RWPE1 (cell line): ENCODE results near the gene ERBB4.

ENCODE experiments used
- CTCF ChIA-PET: fragments of 350-600 bp; sonication (Branson Sonifier 250); formaldehyde crosslinking; extraction: SDS; loops from one replicate; lab custom pipeline; 2021; lab: Yijun Ruan, JAX
- POLR2A ChIA-PET: fragments of 400-600 bp; formaldehyde crosslinking; extraction: SDS; loops from one replicate; lab custom pipeline; 2020; ENCODE audit warnings: antibody characterized with exemption; ENCODE audit not compliant: low non-redundant PET; lab: Yijun Ruan, JAX
- DNase-seq: peaks from one replicate; pipeline ENCODE4 v3.0.0; 2012; ENCODE audit warnings: low spot score
- H3K27ac ChIP-seq: fragments of 450-650 bp; 2 replicates; pipeline ENCODE4 v1.5.1; 2017
- TF ChIP-seq, protein P1 (sequence below): fragments of 450-650 bp; conservative IDR thresholded peaks from 2 replicates; pipeline ENCODE4 v1.5.1; 2017; ENCODE audit warnings: low read depth, mild to moderate bottlenecking

ERBB4 gene

DNA sequence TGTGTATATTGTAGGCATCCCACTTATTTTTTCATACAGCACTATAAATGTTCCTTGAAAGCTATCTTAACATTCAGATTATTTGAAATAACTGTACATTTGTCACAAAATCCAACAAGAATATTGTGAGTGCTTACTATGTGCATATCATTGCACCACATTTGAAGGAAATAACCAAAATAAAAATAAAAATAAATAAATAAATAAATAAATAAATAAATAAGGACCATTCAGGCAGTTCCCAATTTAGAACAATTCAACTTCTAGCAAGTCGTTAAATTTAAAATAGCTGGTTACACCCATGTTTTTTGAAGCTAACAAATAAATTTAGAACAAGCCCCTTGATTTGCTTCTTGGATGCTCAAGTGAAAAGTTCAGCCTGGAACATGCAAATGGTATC, 548.3 kb downstream of the ERBB4 start:
- ChIA-PET CTCF (interaction anchor here (0.5 kb wide), 1 partner anchor 1528 kb away, joined by 3 read pairs; no protein-coding TSS in a partner anchor), POLR2A (no interaction called here)
- TF ChIP-seq, protein P1, sequence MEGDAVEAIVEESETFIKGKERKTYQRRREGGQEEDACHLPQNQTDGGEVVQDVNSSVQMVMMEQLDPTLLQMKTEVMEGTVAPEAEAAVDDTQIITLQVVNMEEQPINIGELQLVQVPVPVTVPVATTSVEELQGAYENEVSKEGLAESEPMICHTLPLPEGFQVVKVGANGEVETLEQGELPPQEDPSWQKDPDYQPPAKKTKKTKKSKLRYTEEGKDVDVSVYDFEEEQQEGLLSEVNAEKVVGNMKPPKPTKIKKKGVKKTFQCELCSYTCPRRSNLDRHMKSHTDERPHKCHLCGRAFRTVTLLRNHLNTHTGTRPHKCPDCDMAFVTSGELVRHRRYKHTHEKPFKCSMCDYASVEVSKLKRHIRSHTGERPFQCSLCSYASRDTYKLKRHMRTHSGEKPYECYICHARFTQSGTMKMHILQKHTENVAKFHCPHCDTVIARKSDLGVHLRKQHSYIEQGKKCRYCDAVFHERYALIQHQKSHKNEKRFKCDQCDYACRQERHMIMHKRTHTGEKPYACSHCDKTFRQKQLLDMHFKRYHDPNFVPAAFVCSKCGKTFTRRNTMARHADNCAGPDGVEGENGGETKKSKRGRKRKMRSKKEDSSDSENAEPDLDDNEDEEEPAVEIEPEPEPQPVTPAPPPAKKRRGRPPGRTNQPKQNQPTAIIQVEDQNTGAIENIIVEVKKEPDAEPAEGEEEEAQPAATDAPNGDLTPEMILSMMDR, result no peak
- DNase-seq, result no peak
- H3K27ac ChIP-seq, result no peak overlapping the region

DNA sequence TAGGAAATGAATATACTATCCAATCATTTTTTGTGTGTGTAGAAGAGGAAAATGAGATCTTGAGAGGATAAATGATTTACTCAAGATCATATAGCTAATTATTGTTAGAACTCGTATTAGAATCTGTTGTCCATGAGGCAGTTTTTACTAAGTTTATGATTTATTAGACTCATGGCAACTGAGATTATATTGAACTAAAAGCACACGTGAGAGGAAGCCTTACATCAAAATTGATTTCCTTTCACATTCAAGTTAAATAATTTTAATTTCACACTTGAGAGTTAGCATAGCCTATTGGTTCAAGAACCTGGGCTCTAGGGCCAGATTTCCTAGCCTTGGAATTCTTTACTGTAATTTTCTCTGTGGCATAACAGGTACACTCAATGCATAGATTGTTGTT, 552.3 kb downstream of the ERBB4 start:
- ChIA-PET CTCF (no interaction called here), POLR2A (no interaction called here)
- TF ChIP-seq, protein P1, result no peak
- H3K27ac ChIP-seq, result no peak overlapping the region
- DNase-seq, result no peak

DNA sequence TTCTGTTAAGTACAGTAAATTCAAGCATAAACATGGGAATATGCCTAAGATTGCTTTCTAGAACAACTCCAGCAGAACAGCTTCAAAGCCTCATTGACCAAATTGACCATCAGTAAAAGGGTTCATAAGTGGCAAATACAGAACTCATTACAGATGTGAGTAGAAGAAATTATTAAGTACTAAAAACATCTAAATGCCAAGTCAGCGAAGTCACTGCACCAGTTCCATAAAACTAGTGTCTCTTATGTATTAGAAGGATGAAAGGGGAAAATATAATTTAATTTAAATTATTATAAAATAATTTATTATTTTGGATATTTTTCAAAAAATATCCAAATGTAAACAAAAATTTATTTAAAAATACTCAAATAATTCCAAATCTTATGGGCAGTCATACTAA, 553.2 kb downstream of the ERBB4 start:
- TF ChIP-seq, protein P1, result no peak
- CTCF ChIA-PET, result no interaction called here
- DNase-seq, result no peak
- H3K27ac ChIP-seq, result no peak overlapping the region
- POLR2A ChIA-PET, result no interaction called here

GRCh38 chr2:211982162-211982561, 556.4 kb downstream of the ERBB4 start:
- no peak for DNase-seq
- CTCF ChIA-PET, result no interaction called here
- TF ChIP-seq, protein P1, result no peak
- no peak overlapping the region for H3K27ac ChIP-seq
- POLR2A ChIA-PET, result no interaction called here

GRCh38 chr2:211981451-211981850, 557.2 kb downstream of the ERBB4 start:
- TF ChIP-seq, protein P1, result no peak
- DNase-seq, result no peak
- POLR2A ChIA-PET, result no interaction called here
- no peak overlapping the region for H3K27ac ChIP-seq
- CTCF ChIA-PET, result no interaction called here

DNA sequence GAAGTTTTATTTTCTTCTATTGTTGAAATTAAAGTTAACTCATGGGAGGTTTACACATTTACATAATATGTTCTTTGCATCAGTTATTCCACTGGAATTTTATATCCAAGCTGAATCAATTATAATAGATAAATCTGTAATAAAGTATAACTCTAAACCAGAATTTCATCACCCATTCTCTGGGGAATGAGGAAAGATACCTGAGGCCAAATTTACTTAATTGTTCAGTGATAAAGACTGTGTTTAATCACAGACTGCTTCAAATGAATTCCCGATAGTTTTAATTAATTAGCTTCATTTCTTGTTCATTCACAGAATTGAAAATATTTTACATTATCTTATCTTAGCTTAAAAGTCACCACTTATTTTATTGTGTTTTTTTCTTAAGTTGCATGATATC, 562.5 kb downstream of the ERBB4 start:
- CTCF ChIA-PET, result interaction anchor here (0.6 kb wide), 1 partner anchor 211 kb away, joined by 4 read pairs; no protein-coding TSS in a partner anchor
- POLR2A ChIA-PET, result no interaction called here
- DNase-seq, result no peak
- TF ChIP-seq, protein P1, result no peak
- H3K27ac ChIP-seq, result no peak overlapping the region
